HS-5 (cell line): Measurements from ENCODE around the gene PNPLA1.
A peak's percentile ranks its signal among the peaks of the same experiment; 100 is the strongest.

Experiments
- DNase-seq: peaks from one replicate; pipeline ENCODE4 v3.0.0-alpha.2; 2012; ENCODE audit warnings: low read depth

Gene PNPLA1

DNA sequence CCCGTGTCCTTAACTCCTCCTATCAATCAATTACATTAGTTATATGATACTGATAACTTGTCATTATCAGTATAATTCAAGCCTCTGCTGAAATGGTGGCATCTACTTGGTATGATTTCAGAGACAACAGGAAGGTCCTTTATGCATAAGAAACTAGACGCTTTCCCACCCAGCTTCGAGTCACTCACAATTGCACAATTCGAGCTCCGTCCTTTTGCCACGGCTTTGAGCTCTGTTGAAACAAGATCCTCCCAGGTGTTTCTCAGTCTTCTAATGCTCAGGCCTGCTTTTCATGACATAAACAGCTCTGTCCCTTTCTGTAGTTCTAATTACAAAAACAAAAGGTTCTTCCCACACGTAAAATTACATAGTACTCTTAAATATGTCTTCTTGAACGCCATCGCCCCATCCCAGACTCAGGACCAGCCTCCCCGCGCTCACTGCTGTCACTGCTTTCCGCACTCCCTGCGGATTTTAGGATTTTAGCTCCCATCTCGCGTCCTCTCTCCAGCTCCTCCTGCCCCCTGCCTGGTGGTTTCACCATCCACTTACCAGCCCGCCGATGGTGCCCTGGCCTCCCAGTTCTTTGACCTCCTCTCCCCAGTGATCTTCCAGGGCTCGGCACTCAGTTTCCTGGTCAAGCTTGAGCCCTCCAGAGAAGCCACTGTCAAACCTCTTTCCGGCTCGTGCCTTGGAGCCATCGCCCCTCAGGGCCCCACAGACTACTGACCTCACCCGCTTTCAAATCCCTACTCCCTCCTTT is 23.2 kb upstream of the PNPLA1 start:
- DNase-seq = no peak

DNA sequence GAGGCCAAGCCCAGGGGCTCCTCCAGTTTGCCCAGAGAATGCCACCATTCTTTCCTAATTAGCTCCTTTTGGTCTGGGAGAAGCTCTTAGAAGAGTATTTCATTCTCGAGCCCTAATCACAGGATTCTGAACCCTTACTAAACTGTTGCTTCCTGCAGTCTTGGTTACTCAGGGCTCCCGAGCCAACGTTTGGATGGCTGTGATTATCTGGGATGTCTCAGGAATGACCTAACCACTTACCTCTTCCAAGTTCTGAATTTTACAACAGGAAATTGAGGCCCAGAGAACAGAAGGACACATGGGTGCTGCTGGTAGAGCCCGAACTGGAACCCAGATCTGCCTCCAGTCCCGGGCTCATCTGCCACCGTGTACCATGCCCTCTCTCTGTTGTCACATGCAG is 22.2 kb upstream of the PNPLA1 start:
- no peak for DNase-seq

DNA sequence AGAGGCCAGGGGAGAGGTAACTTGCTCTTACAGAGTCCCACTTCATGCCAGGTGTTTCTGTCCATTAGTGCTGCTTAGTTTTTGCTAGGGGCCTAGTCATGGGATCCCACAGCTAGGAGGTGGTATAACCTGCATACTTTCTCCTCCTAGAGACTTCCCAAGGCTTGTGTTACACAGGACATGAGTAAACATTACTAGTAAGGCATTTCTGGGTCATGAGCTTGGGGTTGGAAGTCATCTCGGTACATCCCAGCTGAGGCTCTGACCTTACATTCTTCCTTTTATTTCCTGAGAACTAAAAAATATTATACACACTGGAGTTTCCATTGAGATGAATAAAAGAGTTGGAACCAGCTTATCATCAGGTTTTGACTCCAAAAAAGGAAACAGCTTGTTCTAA is 20.9 kb upstream of the PNPLA1 start:
- DNase-seq = peak; percentile 37

DNA sequence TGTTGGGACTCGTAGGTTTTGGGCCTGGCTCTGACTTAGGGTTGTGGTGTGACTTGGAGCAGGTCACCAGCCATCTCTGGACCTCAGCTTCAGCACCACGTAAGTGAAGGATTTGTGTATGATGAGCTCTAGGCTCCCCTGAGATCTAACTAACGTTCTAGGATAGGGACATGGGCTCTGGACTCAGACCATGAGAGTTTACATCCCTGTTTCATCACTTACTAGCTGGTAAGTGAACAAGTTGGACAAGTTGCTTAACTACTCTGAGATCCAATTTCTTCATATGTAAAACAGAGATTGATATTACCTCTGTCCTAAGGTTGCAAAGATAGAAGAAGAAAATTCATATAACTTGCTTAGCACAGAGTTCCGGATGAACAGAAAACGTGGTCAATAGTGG is 20.3 kb upstream of the PNPLA1 start:
- no peak for DNase-seq

DNA sequence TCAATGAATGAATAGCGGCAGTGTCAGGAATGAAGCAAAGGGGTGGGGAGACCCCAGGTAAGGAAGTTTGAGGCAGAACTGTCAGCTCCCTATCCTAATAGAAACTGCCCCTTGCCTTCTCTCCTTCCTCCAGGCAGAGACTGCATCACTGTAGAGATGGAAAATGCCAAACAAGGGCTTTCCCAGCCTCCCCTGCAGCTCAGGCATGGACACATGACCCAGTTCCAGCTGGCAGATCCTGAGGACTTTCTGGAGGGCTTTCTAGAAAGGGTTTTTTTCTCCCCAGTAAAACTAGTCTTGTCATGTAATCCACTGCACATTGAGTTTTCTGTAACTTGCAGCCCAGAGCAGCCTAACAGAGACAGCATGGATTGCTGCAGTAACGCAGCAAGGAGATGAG is 17.9 kb upstream of the PNPLA1 start:
- no peak for DNase-seq

DNA sequence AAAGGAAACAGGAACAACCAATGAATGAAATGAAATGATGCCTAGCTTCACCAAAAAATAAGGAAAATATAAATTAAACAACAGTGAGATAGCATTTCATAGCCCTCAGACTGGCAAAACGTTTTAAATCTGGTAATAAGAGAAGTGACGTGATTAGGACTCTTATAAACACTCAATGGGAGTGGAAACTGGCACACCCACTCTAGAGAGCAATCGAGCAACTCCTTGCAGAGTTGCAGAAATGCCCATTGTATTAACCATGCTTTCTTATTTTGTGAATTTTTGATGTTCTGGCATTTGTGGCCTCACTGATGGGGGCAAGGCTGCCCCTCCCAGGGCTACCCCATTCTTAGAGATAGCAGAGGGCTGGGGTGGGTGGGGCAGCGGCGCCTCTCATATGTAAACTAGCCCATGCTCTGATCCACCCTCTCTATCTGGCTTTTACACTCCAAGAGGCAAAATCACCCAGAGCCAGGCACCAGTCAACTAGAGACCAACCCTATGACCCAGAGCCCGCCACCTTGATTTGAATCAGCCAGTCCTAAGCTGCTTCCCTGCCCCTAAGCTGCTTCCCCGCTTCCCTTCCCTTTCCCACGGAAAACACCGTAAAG is 6.4 kb upstream of the PNPLA1 start:
- no peak for DNase-seq

DNA sequence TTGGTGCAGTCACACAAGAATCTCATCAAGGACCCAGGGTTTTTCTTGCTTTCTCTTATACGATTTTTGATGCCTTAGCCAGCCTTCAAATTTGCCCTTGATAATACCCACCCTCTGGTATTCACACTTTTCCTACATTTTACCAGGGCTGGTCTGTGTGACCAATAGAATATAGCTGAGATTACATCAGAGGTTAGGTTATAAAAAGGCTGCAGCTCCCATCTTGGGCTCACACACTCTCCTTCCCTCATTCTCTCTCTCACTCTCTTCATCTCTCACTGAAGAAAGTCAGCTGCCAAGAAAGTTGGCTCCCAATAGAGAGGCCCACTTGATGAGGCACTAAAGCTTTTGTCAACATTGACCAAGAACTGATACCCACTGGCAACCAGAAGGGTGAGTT is 4.1 kb upstream of the PNPLA1 start:
- no peak for DNase-seq

DNA sequence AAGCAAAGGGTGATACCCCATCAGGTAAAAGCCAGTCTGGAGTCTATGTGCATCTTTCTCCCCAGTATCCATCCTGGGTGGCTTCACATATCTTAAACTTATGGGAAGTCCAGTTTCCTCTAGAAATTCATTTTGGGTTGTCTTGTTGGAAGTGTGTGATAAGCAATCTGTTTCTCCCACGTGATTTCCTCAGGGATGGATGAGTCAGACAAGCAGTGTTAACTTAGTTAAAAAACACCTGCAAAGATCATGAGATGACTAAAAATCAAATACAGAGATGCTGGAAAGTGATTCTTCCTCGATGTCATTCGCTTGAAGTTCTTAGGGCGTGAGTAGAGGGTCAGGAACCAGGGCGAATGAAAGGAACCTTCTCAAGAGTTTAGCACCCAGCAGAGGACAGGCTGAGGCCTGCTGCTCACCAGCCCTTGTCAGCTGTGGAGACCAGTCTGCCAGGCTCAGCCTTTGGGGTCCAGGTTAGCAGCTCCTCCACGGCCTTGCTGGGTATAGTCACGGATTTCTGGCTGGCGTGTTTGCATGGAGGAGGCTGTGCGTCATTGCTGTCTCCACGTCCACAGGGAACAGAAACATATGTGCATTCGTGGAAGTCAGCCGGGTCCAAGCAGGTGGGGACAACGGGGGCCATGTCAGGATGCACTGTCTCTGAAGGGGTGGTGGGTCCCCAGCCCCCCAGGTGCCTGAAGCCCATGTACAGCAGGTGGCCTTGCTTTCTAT is 2.8 kb upstream of the PNPLA1 start:
- no peak for DNase-seq

DNA sequence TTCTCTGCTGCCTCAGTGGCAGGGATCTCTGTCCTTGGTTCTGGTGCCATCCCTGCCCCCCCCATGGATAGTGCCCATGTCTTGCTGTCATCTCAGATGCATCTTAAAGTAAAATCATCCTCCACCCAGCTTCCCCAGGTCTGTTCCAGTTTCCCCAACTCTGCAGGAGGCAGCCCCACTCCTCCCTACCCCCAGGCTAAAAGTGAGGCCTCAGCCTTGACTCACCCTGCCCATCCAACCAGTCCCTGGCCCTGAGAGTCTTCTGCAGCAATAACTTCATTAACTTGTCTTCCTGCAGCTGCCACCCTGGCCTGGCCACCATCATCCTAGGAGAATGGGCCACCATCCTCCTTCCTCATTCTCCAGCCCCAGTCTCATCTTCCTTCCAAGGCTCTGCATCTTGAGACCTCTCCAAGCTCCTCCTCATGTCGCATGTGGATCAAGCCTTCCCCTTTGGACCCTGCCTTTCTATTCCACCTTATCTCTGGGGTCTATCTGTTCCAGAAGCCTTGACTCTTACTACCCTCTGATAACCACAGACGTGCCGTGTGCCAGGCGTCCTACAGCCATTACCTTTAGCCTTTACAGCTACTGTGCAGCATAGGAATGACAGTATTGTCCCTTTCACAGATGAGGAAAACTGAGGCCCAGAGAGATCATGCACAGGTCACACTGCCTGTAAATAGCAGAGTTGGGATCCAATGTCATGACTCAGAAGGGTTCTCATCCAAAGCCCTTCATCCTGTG is 2.0 kb upstream of the PNPLA1 start:
- DNase-seq = no peak

DNA sequence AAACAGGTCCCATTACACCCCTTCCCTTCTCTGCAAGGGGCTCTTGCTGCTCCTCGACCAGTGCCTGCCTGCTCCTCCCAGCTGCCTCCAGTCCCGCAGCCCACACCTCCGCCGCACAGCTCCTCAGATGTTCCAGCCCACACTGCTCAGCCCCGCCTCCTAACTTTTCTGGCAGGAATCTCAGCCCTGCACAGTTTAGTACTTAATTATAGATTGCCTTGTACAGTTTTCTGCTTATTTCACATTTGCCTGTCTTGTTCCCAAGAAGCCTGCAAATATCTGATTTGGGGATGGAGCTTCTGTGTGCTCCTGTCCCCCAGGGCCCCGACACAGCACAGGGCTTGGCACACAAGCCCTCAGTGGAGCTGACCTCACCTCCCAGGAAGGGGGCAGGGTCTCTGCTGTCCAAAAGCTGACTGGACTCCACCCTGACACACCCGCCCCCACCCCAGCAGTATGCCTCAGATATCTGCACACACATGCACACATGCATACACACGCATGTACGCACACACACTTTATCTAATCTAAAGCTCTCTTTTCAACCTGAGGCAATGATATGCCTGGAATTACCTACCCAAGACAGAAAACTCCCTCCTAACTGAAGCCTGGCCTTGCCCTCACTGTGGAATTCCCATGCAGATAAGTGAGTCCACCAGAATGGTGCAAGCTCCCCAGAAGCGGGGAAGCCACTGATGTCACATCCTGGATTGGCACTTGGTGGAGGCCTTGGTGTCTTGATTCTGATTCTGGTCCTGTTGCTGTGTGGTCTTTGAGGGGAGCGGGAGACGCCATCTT is 1.2 kb upstream of the PNPLA1 start:
- no peak for DNase-seq

DNA sequence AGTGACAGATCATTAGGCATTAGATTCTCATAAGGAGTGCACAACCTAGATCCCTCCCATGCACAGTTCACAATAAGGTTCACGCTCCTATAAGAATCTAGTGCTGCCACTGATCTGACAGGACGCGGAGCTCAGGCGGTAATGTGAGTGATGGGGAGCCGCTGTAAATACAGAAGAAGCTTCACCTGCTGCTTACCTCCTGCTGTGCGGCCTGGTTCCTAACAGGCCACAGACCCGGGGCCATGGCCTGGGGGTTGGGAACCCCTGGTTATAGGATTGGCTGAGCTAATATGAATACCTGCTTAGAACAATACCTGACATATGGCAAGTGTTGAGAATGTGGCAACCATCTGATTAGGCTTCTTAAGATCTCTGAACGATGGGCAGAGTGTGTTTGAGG is 2.4 kb downstream of the PNPLA1 start:
- no peak for DNase-seq

DNA sequence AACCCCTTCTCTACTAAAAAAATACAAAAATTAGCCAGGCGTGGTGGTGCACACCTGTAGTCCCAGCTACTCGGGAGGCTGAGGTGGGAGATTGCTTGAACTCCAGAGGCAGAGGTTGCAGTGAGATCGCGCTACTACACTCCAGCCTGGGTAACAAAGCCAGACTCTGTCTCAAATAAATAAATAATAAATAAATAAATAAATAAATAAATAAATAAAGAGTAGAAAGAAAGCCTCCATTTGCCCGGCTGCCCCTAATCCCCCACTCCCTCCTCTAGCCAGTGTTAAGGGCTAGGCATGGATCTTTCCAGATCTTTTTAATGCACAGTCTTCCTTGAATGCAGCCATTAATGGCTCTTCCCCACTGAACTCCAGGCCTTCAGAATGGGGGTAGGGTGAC is 3.2 kb downstream of the PNPLA1 start:
- no peak for DNase-seq

DNA sequence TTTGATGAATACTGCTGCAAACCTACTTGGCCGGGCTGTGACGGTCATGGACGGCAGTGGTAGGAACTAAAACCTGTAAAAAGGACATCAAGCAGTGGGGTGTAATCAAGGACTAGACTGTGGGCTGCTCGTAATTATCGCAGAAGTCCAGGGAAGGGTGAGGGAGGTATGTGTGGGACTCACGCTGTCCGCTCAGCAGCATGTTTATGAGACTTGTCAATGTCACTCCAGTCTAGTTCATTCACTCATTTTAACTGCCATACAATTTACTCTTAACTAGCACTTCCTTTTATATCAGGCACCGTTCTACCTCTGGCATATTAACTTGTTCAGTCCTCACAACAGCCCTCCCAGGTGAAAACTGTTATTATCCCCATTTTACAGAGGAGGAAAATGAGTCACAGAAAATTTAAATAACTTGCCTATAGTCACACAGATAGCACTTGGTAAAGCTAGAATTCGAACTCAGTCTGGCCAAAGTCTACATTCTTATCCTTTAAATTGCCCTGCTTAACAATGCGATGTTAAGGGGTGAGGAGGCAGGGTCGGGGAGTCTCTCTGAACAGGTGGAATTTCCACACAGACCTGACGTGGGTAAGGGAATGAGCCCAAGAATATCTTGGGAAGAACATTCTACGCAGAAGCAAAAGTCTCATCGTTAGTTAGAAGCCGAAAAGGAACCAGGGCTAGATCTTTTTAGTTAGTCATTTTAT is 4.1 kb downstream of the PNPLA1 start:
- no peak for DNase-seq

DNA sequence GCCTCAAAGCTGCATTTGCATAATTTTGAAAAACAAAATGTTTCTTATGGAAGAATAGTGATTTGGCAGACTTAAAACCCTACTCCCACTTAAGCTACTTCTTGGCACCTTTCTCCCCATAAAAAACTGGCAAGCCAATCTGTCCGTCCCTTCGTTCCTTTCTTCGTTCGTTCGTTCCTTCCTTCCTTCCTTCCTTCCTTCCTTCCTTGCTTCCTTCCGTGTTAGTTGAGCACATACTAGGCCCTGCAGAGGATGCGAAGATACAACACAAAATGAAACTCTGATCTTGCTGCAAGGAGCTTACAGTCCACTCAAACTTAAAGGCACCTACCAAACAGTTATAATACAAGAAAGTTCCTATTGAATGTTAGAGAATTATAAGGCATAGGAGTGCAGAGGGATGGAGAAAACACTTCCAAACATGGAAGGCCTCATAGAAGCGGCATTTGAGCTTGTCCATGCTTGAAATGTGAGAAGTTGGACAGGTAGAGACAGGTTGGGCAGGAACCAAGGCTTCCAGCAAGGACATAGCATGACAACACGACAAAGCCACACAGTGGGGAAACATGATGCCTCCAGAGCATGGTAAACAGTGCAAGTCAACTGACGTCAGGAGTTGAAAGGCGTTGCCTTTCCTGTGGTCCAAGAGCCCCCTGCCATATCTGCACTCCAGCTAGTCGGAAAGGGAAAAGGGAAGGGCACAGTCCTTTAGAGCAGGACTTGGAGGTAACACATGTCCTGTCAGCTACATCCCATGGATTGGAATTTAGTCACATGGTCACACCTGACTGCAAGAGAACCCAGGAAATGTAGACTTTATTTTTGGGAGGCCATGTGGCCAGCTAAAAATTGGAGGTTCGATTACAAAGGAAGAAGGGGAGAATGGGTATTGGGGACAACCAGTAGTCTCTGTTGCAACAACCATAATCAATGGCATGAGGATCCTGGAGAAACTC is 7.0 kb downstream of the PNPLA1 start:
- DNase-seq = no peak

DNA sequence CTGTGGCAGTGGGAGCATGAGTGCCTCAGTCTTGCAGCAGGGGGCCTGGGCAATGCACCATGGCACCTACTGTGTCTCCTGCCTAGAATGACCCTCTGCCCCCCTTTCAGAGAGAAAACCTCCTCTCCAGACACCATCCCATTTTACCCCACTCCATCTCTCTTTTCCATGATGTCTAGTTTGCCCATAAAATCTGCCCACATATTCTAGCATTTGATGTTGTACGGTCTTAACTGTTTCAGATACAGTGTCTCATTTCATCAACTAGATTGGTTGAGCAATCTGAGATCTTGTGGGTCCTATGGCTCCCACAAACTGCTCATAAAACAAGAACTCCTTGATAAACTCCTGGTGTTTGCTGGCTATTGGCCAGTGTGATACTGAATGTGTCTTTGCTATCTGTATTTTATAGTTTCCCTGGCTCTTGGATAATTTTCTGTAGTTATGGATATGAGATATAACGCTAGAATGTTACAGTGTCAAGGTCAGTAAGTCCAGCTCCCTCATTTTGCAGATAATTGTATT is 8.1 kb downstream of the PNPLA1 start:
- DNase-seq = no peak

DNA sequence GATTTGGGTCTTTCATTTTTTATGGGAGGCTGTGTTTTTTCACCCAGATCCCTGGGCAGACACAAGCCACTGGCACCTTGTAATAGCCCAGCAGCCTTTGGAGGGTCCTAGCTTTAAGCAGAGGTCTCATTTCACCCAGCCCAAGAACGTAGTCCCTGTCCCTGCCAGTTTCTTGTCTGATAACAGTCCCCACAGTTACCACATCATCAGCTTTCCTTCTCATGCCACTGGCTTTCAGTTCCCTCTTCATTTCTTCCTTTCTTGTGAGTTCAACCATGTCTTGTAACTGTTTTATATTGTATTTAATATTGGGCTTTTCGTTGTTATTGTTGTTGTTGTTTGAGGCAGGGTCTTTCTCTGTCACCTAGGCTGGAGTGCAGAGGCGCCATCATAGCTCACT is 10.6 kb downstream of the PNPLA1 start:
- DNase-seq = no peak

DNA sequence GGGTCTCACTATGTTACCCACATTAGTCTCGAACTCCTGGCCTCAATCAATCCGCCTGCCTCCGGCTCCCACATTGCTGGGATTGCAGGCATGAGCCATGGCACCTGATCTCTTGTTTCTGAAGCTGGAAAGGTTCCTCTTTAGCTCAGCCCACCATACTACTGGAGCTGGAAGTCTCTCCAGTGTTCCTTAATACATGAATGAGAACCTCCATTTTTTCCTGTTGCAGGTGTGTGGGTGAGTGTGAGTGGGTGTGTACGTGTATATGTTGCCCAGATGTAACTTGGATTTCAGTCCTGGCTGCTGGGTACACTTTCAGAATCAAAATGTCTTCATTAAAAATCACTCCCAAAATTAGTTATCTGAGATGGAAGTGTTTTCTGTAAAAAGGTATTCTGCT is 11.1 kb downstream of the PNPLA1 start:
- DNase-seq = no peak

DNA sequence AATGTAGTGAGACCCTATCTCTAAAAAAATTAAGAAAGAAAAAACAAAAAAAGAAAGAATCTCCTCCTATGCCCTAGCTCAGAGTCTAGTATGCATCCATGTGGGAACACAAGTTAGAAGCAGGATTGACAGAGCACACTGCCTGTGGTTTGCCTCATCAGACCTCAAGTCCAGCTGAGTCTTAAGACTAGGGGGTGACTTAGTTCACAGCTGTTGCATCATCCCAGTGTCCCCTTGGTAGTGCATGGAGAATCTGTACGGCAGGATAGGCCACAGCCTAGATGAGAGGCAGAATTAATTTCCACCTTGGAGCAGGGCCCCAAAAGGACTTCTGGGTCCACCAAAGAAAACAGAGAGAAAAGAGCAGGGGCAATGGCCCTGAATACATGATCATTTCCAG is 13.7 kb downstream of the PNPLA1 start:
- no peak for DNase-seq

DNA sequence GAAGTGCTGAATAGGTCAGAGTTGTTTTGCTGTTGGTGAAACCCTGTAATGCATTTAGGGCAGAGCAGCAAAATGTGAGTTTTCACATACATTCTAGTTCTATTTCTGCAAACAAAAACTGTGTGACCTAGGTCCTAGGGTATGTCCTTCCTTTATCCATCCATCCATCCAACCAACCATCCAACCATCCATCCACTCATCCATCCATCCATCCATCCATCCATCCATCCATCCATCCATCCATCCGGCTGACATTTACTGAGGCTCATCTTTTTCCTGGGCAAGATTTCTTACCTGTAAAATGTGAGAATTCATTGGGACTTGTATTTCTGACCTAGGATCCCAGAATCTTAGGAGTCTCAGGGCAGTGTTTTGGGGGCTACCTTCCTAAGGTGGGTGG is 14.5 kb downstream of the PNPLA1 start:
- no peak for DNase-seq

DNA sequence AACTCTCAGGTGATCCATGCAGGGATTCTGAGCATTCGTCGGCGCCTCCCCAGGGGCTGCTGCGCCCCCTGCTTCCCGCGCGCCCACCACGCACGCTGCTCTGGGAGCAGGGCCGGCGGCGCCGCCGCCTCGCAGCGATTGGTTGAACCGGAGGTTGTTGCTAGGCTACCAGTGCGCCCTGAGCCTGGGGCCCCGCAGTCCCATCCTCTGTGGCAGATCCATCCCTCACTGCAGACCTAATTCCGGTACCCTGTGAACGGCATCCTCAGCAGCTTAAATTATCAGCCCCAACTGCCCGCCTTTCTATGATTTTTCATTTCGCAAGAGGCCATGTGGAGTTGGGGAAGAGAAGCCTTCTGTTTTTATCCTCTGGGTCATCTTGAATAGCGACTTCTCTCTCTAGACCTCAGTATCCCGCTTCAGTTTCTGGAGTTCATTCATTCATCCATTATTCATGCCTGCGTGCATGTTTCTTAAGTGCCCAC is 15.4 kb downstream of the PNPLA1 start:
- no peak for DNase-seq
